Measurements from ENCODE around the gene KLF5.
"Not testable (repeated sequence)": the region's sequence is repeated elsewhere in the genome, so short reads cannot be mapped to it uniquely, and the experiment has no call there.

Gene KLF5

GRCh38 chr13:73090116-73090822, 31.5 kb downstream of the KLF5 start:
- DNase-seq, result no peak

- no peak for DNase-seq
Observed at GRCh38 chr13:73090823-73091187, 32.0 kb downstream of the KLF5 start.

GRCh38 chr13:73092829-73093228, 34.0 kb downstream of the KLF5 start:
- peak; percentile 37 for DNase-seq

GRCh38 chr13:73096173-73096572, 37.4 kb downstream of the KLF5 start:
- DNase-seq, result no peak

- DNase-seq, result no peak
Observed at GRCh38 chr13:73096638-73097037, 37.8 kb downstream of the KLF5 start.

GRCh38 chr13:73100781-73101180, 42.0 kb downstream of the KLF5 start:
- DNase-seq, result not testable (repeated sequence)

- no peak for DNase-seq
Observed at GRCh38 chr13:73101351-73102007, 42.7 kb downstream of the KLF5 start.

GRCh38 chr13:73103238-73103637, 44.4 kb downstream of the KLF5 start:
- DNase-seq, result no peak

GRCh38 chr13:73106513-73107178, 47.8 kb downstream of the KLF5 start:
- DNase-seq, result no peak

- no peak for DNase-seq
Observed at GRCh38 chr13:73107481-73107880, 48.7 kb downstream of the KLF5 start.

GRCh38 chr13:73107970-73108369, 49.2 kb downstream of the KLF5 start:
- DNase-seq, result no peak

- DNase-seq, result no peak
Observed at GRCh38 chr13:73109288-73109899, 50.6 kb downstream of the KLF5 start.

GRCh38 chr13:73109969-73110368, 51.2 kb downstream of the KLF5 start:
- DNase-seq, result no peak

GRCh38 chr13:73110814-73111213, 52.0 kb downstream of the KLF5 start:
- DNase-seq, result no peak

- DNase-seq, result no peak
Observed at GRCh38 chr13:73111331-73111730, 52.5 kb downstream of the KLF5 start.

GRCh38 chr13:73119612-73120011, 60.8 kb downstream of the KLF5 start:
- DNase-seq, result no peak

Data from eye (tissue), 1 donor.